H1 (cell line): ENCODE measurements around the gene MUC5AC. TPM values are rescaled to one million over a fixed set of nuclear protein-coding genes. Genes with fewer than 3 reads are reported as not detected.

Experiments used
- CTCF ChIA-PET: fragments of 300-600 bp; sonication (Branson Sonifier 250); formaldehyde crosslinking; loops from one replicate; lab custom pipeline; 2021; ENCODE audit not compliant: partially characterized antibody; lab: Charles Lee
- POLR2A ChIA-PET: fragments of 300-600 bp; sonication (Branson Sonifier 250); formaldehyde crosslinking; loops from one replicate; lab custom pipeline; 2021; ENCODE audit warnings: inconsistent platforms; ENCODE audit not compliant: partially characterized antibody; lab: Charles Lee
- DNase-seq, 2 experiments: peaks; one replicate each; pipeline versions ENCODE4 v3.0.0 to v3.0.0-alpha.2; 2010 to 2022; ENCODE audit warnings: low spot score in 2 of 2, low read depth in 1 of 2, mixed read lengths in 1 of 2
- FAIRE-seq: peaks from 2 replicates; lab custom pipeline; 2011; peaks lifted over from hg19 to GRCh38; lab: Jason Lieb, UNC
- H2AFZ ChIP-seq: 2 replicates; pipeline ENCODE4 v1.8.1; 2012; ENCODE audit warnings: low read length, inconsistent platforms
- H2AK5ac ChIP-seq: 2 replicates; pipeline ENCODE4 v1.6.1; 2013; ENCODE audit warnings: low read depth, low read length
- H2BK120ac ChIP-seq: replicated peaks from 2 replicates; pipeline ENCODE3; 2013; ENCODE audit warnings: low read depth, low read length, inconsistent platforms
- H2BK12ac ChIP-seq: 2 replicates; pipeline ENCODE4 v1.6.1; 2013; ENCODE audit warnings: low read depth, low read length
- H2BK15ac ChIP-seq: 2 replicates; pipeline ENCODE4 v1.6.1; 2013; ENCODE audit warnings: low read length
- H2BK20ac ChIP-seq: 2 replicates; pipeline ENCODE4 v1.6.1; 2013; ENCODE audit warnings: low read length
- H2BK5ac ChIP-seq: 2 replicates; pipeline ENCODE4 v1.6.1; 2013; ENCODE audit warnings: low read depth, low read length
- H3K14ac ChIP-seq: 2 replicates; pipeline ENCODE4 v1.6.1; 2013; ENCODE audit warnings: inconsistent platforms; ENCODE audit not compliant: insufficient read length
- H3K18ac ChIP-seq: 2 replicates; pipeline ENCODE4 v1.6.1; 2013; ENCODE audit warnings: low read length; ENCODE audit errors: extremely low read depth
- H3K23ac ChIP-seq: 2 replicates; pipeline ENCODE4 v1.6.1; 2013; ENCODE audit warnings: inconsistent platforms; ENCODE audit not compliant: insufficient read length
- H3K23me2 ChIP-seq: 2 replicates; pipeline ENCODE4 v1.6.1; 2013; ENCODE audit warnings: low read depth, low read length
- H3K27ac ChIP-seq: 2 replicates; pipeline ENCODE4 v1.6.1; 2011; ENCODE audit warnings: low read depth, low read length, inconsistent platforms
- H3K27me3 ChIP-seq, 4 experiments: replicated peaks in 1 of 4; 1 replicate in 1 of 4; 2 replicates in 3 of 4; pipeline versions ENCODE4 v1.6.1 to v1.8.1; 2011 to 2013; ENCODE audit warnings: low read length in 3 of 4, mild to moderate bottlenecking in 3 of 4, inconsistent platforms in 2 of 4, mixed read lengths in 2 of 4, moderate library complexity in 1 of 4; ENCODE audit not compliant: control insufficient read depth in 3 of 4, insufficient read depth in 3 of 4; ENCODE audit errors: extremely low read depth in 1 of 4
- H3K36me3 ChIP-seq, 4 experiments: 2 replicates each; pipeline versions ENCODE4 v1.6.1 to v1.8.1; 2011 to 2013; ENCODE audit warnings: mild to moderate bottlenecking in 4 of 4, low read length in 3 of 4, moderate library complexity in 2 of 4, control low read depth in 1 of 4, inconsistent platforms in 1 of 4; ENCODE audit not compliant: insufficient read depth in 4 of 4, control insufficient read depth in 2 of 4
- H3K4ac ChIP-seq: replicated peaks from 2 replicates; pipeline ENCODE3; 2013; ENCODE audit warnings: low read length, low read depth, mixed read lengths, inconsistent platforms; ENCODE audit not compliant: insufficient read length
- H3K4me1 ChIP-seq, 4 experiments: replicated peaks in 1 of 4; 1 replicate in 1 of 4; 2 replicates in 3 of 4; pipeline versions ENCODE4 v1.6.1 to v1.8.1; 2011 to 2013; ENCODE audit warnings: low read length in 3 of 4, inconsistent platforms in 2 of 4, mixed read lengths in 1 of 4; ENCODE audit not compliant: insufficient read depth in 4 of 4, control insufficient read depth in 3 of 4
- H3K4me2 ChIP-seq, 2 experiments: 2 replicates each; pipeline versions ENCODE4 v1.6.1 to v1.8.1; 2011 to 2013; ENCODE audit warnings: low read depth in 2 of 2, low read length in 2 of 2, control low read depth in 1 of 2, inconsistent platforms in 1 of 2, mild to moderate bottlenecking in 1 of 2; ENCODE audit not compliant: insufficient read depth in 1 of 2
- H3K4me3 ChIP-seq, 4 experiments: fragments of 200-600, 300-600 bp in 1 of 4; sonication (generic), shearing (Covaris generic), sonication (Bioruptor Twin) in 1 of 4; 2 replicates each; pipeline versions ENCODE4 v1.5.1 to v1.8.1; 2011 to 2016; ENCODE audit warnings: low read length in 4 of 4, low read depth in 3 of 4, control low read depth in 2 of 4, inconsistent platforms in 2 of 4, mild to moderate bottlenecking in 2 of 4, mixed read lengths in 1 of 4, moderate library complexity in 1 of 4; ENCODE audit not compliant: insufficient read depth in 2 of 4; ENCODE audit errors: extremely low read depth in 1 of 4
- H3K56ac ChIP-seq: replicated peaks from 2 replicates; pipeline ENCODE3; 2013; ENCODE audit warnings: low read depth, mild to moderate bottlenecking, mixed read lengths, low read length, inconsistent platforms; ENCODE audit not compliant: insufficient read length
- H3K79me1 ChIP-seq: 2 replicates; pipeline ENCODE4 v1.6.1; 2013; ENCODE audit warnings: low read depth, low read length, control low read depth
- H3K79me2 ChIP-seq, 2 experiments: 2 replicates each; pipeline versions ENCODE4 v1.6.1 to v1.8.1; 2012 to 2013; ENCODE audit warnings: low read length in 2 of 2, mild to moderate bottlenecking in 2 of 2, inconsistent platforms in 1 of 2; ENCODE audit not compliant: insufficient read depth in 2 of 2, control insufficient read depth in 1 of 2
- H3K9ac ChIP-seq, 4 experiments: replicated peaks in 1 of 4; 1 replicate in 1 of 4; 2 replicates in 3 of 4; pipeline versions ENCODE4 v1.6.1 to v1.8.1; 2011 to 2013; ENCODE audit warnings: low read depth in 3 of 4, low read length in 3 of 4, control low read depth in 2 of 4, mild to moderate bottlenecking in 2 of 4, moderate library complexity in 2 of 4, inconsistent platforms in 1 of 4; ENCODE audit errors: extremely low read depth in 1 of 4
- H3K9me3 ChIP-seq, 2 experiments: 2 replicates each; pipeline versions ENCODE4 v1.6.1 to v1.8.1; 2012 to 2013; ENCODE audit warnings: mild to moderate bottlenecking in 2 of 2, moderate library complexity in 2 of 2, control low read depth in 1 of 2, inconsistent platforms in 1 of 2, low read depth in 1 of 2, low read length in 1 of 2, mixed read lengths in 1 of 2; ENCODE audit not compliant: insufficient read depth in 2 of 2
- H4K20me1 ChIP-seq, 2 experiments: replicated peaks in 1 of 2; 2 replicates each; pipeline versions ENCODE3 to v1.8.1; 2011 to 2013; ENCODE audit warnings: inconsistent platforms in 2 of 2, low read length in 2 of 2, mild to moderate bottlenecking in 1 of 2; ENCODE audit not compliant: insufficient read depth in 2 of 2, control insufficient read depth in 1 of 2
- H4K5ac ChIP-seq: 2 replicates; pipeline ENCODE4 v1.6.1; 2013; ENCODE audit warnings: low read length, low read depth, mixed read lengths, inconsistent platforms; ENCODE audit not compliant: insufficient read length
- H4K8ac ChIP-seq: 2 replicates; pipeline ENCODE4 v1.8.0; 2013; ENCODE audit warnings: mild to moderate bottlenecking, moderate library complexity, low read length, inconsistent platforms; ENCODE audit not compliant: insufficient read depth; ENCODE audit errors: extremely low read depth
- H4K91ac ChIP-seq: replicated peaks from 2 replicates; pipeline ENCODE3; 2013; ENCODE audit warnings: low read length, mixed read lengths, inconsistent platforms; ENCODE audit not compliant: insufficient read length
- ATF3 ChIP-seq: IDR thresholded peaks from 2 replicates; pipeline ENCODE4 v1.6.1; 2011; ENCODE audit warnings: low read depth, mild to moderate bottlenecking, low read length; ENCODE audit not compliant: insufficient read depth
- BACH1 ChIP-seq: IDR thresholded peaks from 2 replicates; pipeline ENCODE4 v1.6.1; 2012; ENCODE audit warnings: low read length, improper control_type of control experiment
- CBX8 ChIP-seq: fragments of 300-800, 300-1000 bp; sonication (generic); IDR thresholded peaks from 2 replicates; pipeline ENCODE4 v1.7.1; 2016; ENCODE audit warnings: low read depth, low read length, borderline replicate concordance
- CHD1 ChIP-seq: IDR thresholded peaks from 2 replicates; pipeline ENCODE4 v1.6.1; 2012; ENCODE audit warnings: low read depth, low read length, improper control_type of control experiment
- E2F6 ChIP-seq: IDR thresholded peaks from 2 replicates; pipeline ENCODE4 v1.6.1; 2012; ENCODE audit warnings: inconsistent platforms
- GABPA ChIP-seq: IDR thresholded peaks from 2 replicates; pipeline ENCODE4 v1.6.1; 2011; ENCODE audit warnings: mild to moderate bottlenecking, low read length, moderate library complexity, borderline replicate concordance; ENCODE audit not compliant: insufficient read depth
- HDAC2 ChIP-seq, 2 experiments: fragments of 300-600 bp in 1 of 2; sonication (generic) in 1 of 2; IDR thresholded peaks; 2 replicates each; pipeline ENCODE4 v1.6.1; 2011 to 2012; ENCODE audit warnings: low read depth in 2 of 2, low read length in 2 of 2, mild to moderate bottlenecking in 2 of 2, moderate library complexity in 2 of 2, borderline replicate concordance in 1 of 2, inconsistent platforms in 1 of 2
- MAFK ChIP-seq: IDR thresholded peaks from 2 replicates; pipeline ENCODE4 v1.6.1; 2012; ENCODE audit warnings: low read depth, mild to moderate bottlenecking, improper control_type of control experiment, low read length
- POLR2A ChIP-seq, 2 experiments: IDR thresholded peaks; 1 replicate in 1 of 2; 2 replicates in 1 of 2; pipeline ENCODE4 v1.6.1; 2011; ENCODE audit warnings: low read depth in 2 of 2, low read length in 2 of 2, mild to moderate bottlenecking in 2 of 2; ENCODE audit errors: control extremely low read depth in 1 of 2
- SP1 ChIP-seq: IDR thresholded peaks from 2 replicates; pipeline ENCODE4 v1.6.1; 2011; ENCODE audit warnings: low read depth, low read length
- TEAD4 ChIP-seq: IDR thresholded peaks from 2 replicates; pipeline ENCODE4 v1.6.1; 2012; ENCODE audit warnings: low read depth, low read length, inconsistent platforms, mixed read lengths
- WGBS, 2 experiments: shearing (Covaris generic) in 1 of 2; methylation state at CpG; one replicate each; pipeline versions ENCODE4 v1.1.6 to v1.1.7; 2013 to 2015; ENCODE audit warnings: low lambda C conversion rate in 2 of 2, mixed read lengths in 2 of 2, inconsistent platforms in 1 of 2, low coverage in 1 of 2, missing lambda C conversion rate in 1 of 2; ENCODE audit not compliant: insufficient replicate concordance in 2 of 2, insufficient coverage in 1 of 2, insufficient read length in 1 of 2; ENCODE audit errors: extremely low coverage in 1 of 2, missing lambda C conversion rate in 1 of 2; 5-methylcytosine and 5-hydroxymethylcytosine counted together
- polyA plus RNA-seq, 7 experiments: library from polyadenylated mRNA; depleted of rRNA in 3 of 7; stranded (reverse) in 5 of 7; unstranded in 2 of 7; fragments of >200 nt in 5 of 7; fragments of 200-250 nt in 2 of 7; gene quantifications; 1 replicate in 5 of 7; 2 replicates in 1 of 7; 4 replicates in 1 of 7; pipeline versions ENCODE4 v1.2.1 to v1.2.3, GENCODE V29; 2011 to 2013; ENCODE audit warnings: missing spikeins in 2 of 7, mixed read lengths in 2 of 7
- total RNA-seq: library from RNA; stranded (reverse); fragmentation: NEBNext Ultra II Directional; extraction: Animal tissue kit (Norgen Biotek cat#: 25700); gene quantifications from 2 replicates; pipeline ENCODE4 v1.2.1, GENCODE V29; 2021

Gene MUC5AC
- total and polyA plus RNA-seq, 2 of the 8 experiments (the other 6 are each of a cell fraction or from before 2014, with no cell fraction given), result not detected

- Histone ChIP-seq H4K8ac (no peak overlapping the region), H3K9ac (no peak overlapping the region), H3K9me3 (peaks cover 9 to 11% of the 10 kb centered on the region in 2 experiments; a peak in 3 of 4 replicates), H3K27me3 (no peaks in the 10 kb centered on the region), H2BK20ac (no peak overlapping the region), H3K14ac (no peak overlapping the region), H2AK5ac (no peak overlapping the region), H3K4me2 (no peak overlapping the region), H3K4ac (no peak overlapping the region), H4K91ac (no peak overlapping the region), H3K56ac (no peak overlapping the region), H2BK12ac (no peak overlapping the region), H3K4me1 (no peaks in the 10 kb centered on the region; a peak in 2 of 7 replicates), H3K79me2 (no peaks in the 10 kb centered on the region), H2BK15ac (no peak overlapping the region), H3K79me1 (no peaks in the 10 kb centered on the region; the same call in 1 of the 2 replicates), H3K36me3 (no peaks in the 10 kb centered on the region), H3K23ac (no peak overlapping the region), H2AFZ (no peak overlapping the region), H4K5ac (no peak overlapping the region), H3K23me2 (peaks cover 23% of the 10 kb centered on the region), H2BK120ac (no peak overlapping the region), H4K20me1 (peaks cover 0 to 2% of the 10 kb centered on the region in 2 experiments), H3K18ac (no peak overlapping the region; the same call in 1 of the 2 replicates), H3K4me3 (no peak overlapping the region), H3K27ac (no peak overlapping the region), H2BK5ac (no peak overlapping the region)
- ChIA-PET POLR2A (no interaction called here), CTCF (interaction anchor here (0.7 to 0.9 kb wide), 3 partner anchors 35 to 54 kb away, joined by 3 read pairs; no protein-coding TSS in a partner anchor)
- no peak for FAIRE-seq
- no peak for DNase-seq
- 88% methylated on average over 22 of the region's 22 CpGs; no CpG with 5 or more reads in 1 of the 2 experiments for WGBS, 2 experiments
- TF ChIP-seq SP1 (no peak), E2F6 (no peak), MAFK (no peak), BACH1 (no peak), HDAC2 (IDR thresholded peaks at IDR 0.05; ENCODE audit: borderline replicate concordance in 1 of 2, low read depth in 2 of 2, low read length in 2 of 2) (no peak), CHD1 (no peak), POLR2A (IDR thresholded peaks at IDR 0.05; ENCODE audit: control extremely low read depth in 1 of 2, low read depth in 2 of 2, low read length in 2 of 2) (no peak), GABPA (no peak), CBX8 (no peak), ATF3 (no peak), TEAD4 (no peak)
These were observed 6.1 kb upstream of the MUC5AC start for GRCh38 chr11:1151366-1152315.
